Measurements from ENCODE around the gene ALDH9A1. TPM values are rescaled to one million over a fixed set of nuclear protein-coding genes. Genes with fewer than 3 reads are reported as not detected.
A peak's percentile ranks its signal among the peaks of the same experiment; 100 is the strongest.
"Not testable (repeated sequence)": the region's sequence is repeated elsewhere in the genome, so short reads cannot be mapped to it uniquely, and the experiment has no call there.

The ALDH9A1 gene
- polyA plus RNA-seq, result 10 to 100 TPM; 53.0 to 73.2 (median 60.3) TPM
- long read RNA-seq, donor 1, result 0 reads
- long read RNA-seq, donor 2, transcript ALDH9A1-201 (11 exons, 2,696 nt), result minor isoform, 9 of 19 reads
- long read RNA-seq, donor 2, transcript ALDH9A1-203 (2 exons, 559 nt), result major isoform, 10 of 19 reads
- long read RNA-seq, donor 2, partial matches to known transcripts, result 0 of 19 reads
- long read RNA-seq, donor 2, other reads (novel, unspliced or antisense), result 0 of 19 reads
- long read RNA-seq, donor 3, transcript ALDH9A1-203 (2 exons, 559 nt), result major isoform, 18 of 30 reads
- long read RNA-seq, donor 3, transcript ALDH9A1-201 (11 exons, 2,696 nt), result minor isoform, 12 of 30 reads
- long read RNA-seq, donor 3, partial matches to known transcripts, result 0 of 30 reads
- long read RNA-seq, donor 3, other reads (novel, unspliced or antisense), result 0 of 30 reads
- long read RNA-seq, donor 4, result 0 reads
- long read RNA-seq, donor 5, transcript ALDH9A1-203 (2 exons, 559 nt), result major isoform, 7 of 8 reads
- long read RNA-seq, donor 5, partial matches to known transcripts, result 0 of 8 reads
- long read RNA-seq, donor 5, other reads (novel, unspliced or antisense), result 0 of 8 reads
- long read RNA-seq, donor 6, transcript ALDH9A1-203 (2 exons, 559 nt), result major isoform, 29 of 41 reads
- long read RNA-seq, donor 6, transcript ALDH9A1-201 (11 exons, 2,696 nt), result minor isoform, 12 of 41 reads
- long read RNA-seq, donor 6, partial matches to known transcripts, result 0 of 41 reads
- long read RNA-seq, donor 6, other reads (novel, unspliced or antisense), result 0 of 41 reads
- long read RNA-seq, donor 7, result 0 reads
- long read RNA-seq, donor 8, partial matches to known transcripts, result 0 of 4 reads
- long read RNA-seq, donor 8, other reads (novel, unspliced or antisense), result 0 of 4 reads
- long read RNA-seq, donor 9, transcript ALDH9A1-203 (2 exons, 559 nt), result major isoform, 6 of 10 reads
- long read RNA-seq, donor 9, partial matches to known transcripts, result 0 of 10 reads
- long read RNA-seq, donor 9, other reads (novel, unspliced or antisense), result 0 of 10 reads
- long read RNA-seq, donor 10, transcript ALDH9A1-203 (2 exons, 559 nt), result major isoform, 47 of 77 reads
- long read RNA-seq, donor 10, transcript ALDH9A1-201 (11 exons, 2,696 nt), result minor isoform, 25 of 77 reads
- long read RNA-seq, donor 10, partial matches to known transcripts, result 5 of 77 reads
- long read RNA-seq, donor 10, other reads (novel, unspliced or antisense), result 0 of 77 reads

DNA sequence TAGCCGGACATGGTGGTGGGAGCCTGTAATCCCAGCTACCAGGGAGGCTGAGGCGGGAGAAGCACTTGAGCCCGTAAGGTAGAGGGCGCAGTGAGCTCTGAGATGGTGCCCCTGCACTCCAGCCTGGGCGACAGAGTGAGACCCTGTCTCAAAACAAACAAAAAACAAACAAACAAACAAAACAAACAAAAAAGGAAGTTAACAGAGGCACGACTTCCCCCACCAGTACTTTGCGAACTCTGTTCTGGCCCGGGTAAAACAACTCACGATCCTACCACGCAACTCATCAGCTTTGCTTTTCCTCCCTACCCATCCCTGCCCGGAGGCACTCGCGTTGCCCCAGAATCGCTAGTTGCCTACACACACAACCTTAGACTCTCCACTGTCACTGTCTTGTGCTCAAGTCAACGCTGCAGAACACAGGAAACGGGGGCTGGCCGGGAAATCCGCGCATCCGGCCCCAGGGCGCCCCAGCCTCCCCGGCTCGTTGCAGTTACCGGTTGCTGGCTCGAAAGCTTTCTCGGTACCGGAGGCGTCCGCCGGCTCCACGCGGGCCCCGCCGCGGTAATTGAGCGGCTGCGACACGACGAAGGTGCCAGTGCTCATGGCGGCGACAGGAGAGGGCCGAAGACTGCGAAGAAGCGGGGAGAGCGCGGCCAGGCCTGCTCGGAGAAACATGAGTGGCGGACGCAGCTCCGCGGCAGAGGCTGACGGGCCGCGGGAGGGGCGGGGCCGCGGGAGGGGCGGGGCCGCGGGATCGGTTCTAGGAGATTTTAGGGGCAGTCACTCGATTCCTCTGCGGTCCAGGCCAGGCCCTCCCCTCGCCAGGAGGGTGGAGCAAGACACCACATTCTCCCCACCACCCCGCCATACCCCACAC, at the start of gene ALDH9A1:
Gene ALDH9A1 (minus strand): TSS at position 682 of the 880 bp plus-strand sequence. CDS start 4 bp downstream, at position 678.
- peak within 1 kb of the TSS; percentile 88 to 99 (median 92) for H3K27ac ChIP-seq (ENCODE audit: low read depth in 1 of 3, low read length in 2 of 3)
- H3K27me3 ChIP-seq (ENCODE audit: control insufficient read depth in 3 of 3, insufficient read depth in 3 of 3, low read length in 3 of 3), result no peaks in the 10 kb centered on the region
- H3K36me3 ChIP-seq (ENCODE audit: control insufficient read depth in 3 of 3, insufficient read depth in 2 of 3, low read depth in 1 of 3, low read length in 3 of 3), result peaks cover 0 to 2% (median 2%) of the 10 kb centered on the region in 3 donors
- 0% methylated on average over 62 to 65 of the region's 65 CpGs for WGBS, 3 donors
- peak within 1 kb of the TSS; percentile 86 to 96 (median 86) for H3K4me3 ChIP-seq (ENCODE audit: low read depth in 1 of 3, low read length in 3 of 3)
- no peaks in the 10 kb centered on the region for H3K9me3 ChIP-seq (ENCODE audit: control insufficient read depth in 2 of 2, insufficient read depth in 1 of 2, low read depth in 1 of 2, low read length in 1 of 2)
- DNase-seq, result peak; percentile 72 to 89
- no peak for FAIRE-seq
- peaks cover 0 to 8% (median 0%) of the 10 kb centered on the region in 3 donors for H3K4me1 ChIP-seq (ENCODE audit: control insufficient read depth in 3 of 3, insufficient read depth in 2 of 3, low read depth in 1 of 3, low read length in 2 of 3)

DNA sequence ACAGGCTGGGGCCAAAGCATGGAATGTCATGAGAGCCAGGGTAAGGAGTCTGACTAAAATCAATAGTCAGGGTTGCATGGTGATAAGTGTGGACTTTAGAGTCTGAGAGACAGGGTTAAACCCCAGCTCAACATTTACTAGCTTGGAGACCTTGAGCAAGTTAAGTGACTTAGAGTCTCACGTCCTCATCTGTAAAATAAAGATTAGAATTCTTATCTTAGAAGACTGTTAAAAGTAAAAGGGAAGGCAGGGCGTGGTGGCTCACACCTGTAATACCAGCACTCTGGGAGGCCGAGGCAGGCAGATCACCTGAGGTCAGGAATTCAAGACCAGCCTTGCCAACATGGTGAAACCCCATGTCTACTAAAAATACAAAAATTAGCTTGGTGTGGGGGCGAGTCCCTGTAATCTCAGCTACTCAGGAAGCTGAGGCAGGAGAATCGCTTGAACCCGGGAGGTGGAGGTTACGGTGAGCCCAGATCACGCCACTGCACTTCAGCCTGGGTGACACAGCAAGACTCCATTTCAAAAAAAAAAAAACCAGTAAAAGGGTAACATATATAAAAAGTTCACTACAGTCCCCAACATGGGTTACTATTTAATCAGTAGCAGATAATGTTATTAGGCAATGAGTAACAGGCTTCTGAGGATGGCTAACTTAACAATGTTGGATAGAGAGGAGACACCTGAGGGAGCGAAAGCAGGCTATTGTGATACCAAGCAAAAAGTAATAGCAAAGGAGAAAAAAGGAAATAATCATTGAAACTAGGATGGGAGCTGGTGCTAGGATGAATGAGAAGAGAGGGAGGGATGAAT, 49.5 kb upstream of the ALDH9A1 start:
- DNase-seq (peak; percentile 78 to 96), FAIRE-seq (no peak)
- no peaks in the 10 kb centered on the region for H3K9me3 ChIP-seq (ENCODE audit: control insufficient read depth in 2 of 2, insufficient read depth in 1 of 2, low read depth in 1 of 2, low read length in 1 of 2)
- WGBS, 3 donors, result 46 to 79% (median 53%) methylated on average over 9 of the region's 9 CpGs
- H3K27me3 ChIP-seq (ENCODE audit: control insufficient read depth in 3 of 3, insufficient read depth in 3 of 3, low read length in 3 of 3), result no peaks in the 10 kb centered on the region
- H3K4me1 ChIP-seq (ENCODE audit: control insufficient read depth in 3 of 3, insufficient read depth in 2 of 3, low read depth in 1 of 3, low read length in 2 of 3), result peaks cover 0 to 2% (median 0%) of the 10 kb centered on the region in 3 donors
- peak overlapping the region; percentile 3 to 39 (median 31) for H3K27ac ChIP-seq (ENCODE audit: low read depth in 1 of 3, low read length in 2 of 3)
- H3K36me3 ChIP-seq (ENCODE audit: control insufficient read depth in 3 of 3, insufficient read depth in 2 of 3, low read depth in 1 of 3, low read length in 3 of 3), result peaks cover 0 to 36% (median 2%) of the 10 kb centered on the region in 3 donors
- H3K4me3 ChIP-seq (ENCODE audit: low read depth in 1 of 3, low read length in 3 of 3), result no peak overlapping the region

DNA sequence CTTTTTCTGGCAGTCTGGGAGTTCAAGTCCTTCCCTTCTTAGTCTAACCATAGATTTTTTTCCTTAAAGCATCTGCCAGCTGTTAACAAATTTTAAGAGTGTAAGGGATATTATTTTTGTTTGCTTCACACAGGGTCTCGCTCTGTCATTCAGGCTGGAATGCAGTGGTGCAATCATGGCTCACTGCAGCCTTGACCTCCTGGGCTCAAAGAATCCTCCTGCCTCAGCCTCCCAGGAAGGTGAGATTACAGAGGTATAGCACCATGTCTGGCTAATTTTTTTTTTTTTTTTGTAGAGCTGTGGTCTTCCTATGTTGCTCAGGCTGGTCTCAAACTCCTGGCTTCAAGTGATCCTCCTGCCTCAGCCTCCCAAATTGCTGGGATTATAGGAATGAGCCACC, 46.6 kb upstream of the ALDH9A1 start:
- H3K27ac ChIP-seq (ENCODE audit: low read depth in 1 of 3, low read length in 2 of 3); DNase-seq; FAIRE-seq; H3K4me1 ChIP-seq (ENCODE audit: control insufficient read depth in 3 of 3, insufficient read depth in 2 of 3, low read depth in 1 of 3, low read length in 2 of 3); H3K9me3 ChIP-seq (ENCODE audit: control insufficient read depth in 2 of 2, insufficient read depth in 1 of 2, low read depth in 1 of 2, low read length in 1 of 2); H3K4me3 ChIP-seq (ENCODE audit: low read depth in 1 of 3, low read length in 3 of 3); H3K27me3 ChIP-seq (ENCODE audit: control insufficient read depth in 3 of 3, insufficient read depth in 3 of 3, low read length in 3 of 3): not testable (repeated sequence)
- WGBS, 3 donors, result 96 to 100% (median 97%) methylated on average over 1 of the region's 1 CpG
- H3K36me3 ChIP-seq (ENCODE audit: control insufficient read depth in 3 of 3, insufficient read depth in 2 of 3, low read depth in 1 of 3, low read length in 3 of 3), result peaks cover 7 to 28% (median 17%) of the 10 kb centered on the region in 3 donors

DNA sequence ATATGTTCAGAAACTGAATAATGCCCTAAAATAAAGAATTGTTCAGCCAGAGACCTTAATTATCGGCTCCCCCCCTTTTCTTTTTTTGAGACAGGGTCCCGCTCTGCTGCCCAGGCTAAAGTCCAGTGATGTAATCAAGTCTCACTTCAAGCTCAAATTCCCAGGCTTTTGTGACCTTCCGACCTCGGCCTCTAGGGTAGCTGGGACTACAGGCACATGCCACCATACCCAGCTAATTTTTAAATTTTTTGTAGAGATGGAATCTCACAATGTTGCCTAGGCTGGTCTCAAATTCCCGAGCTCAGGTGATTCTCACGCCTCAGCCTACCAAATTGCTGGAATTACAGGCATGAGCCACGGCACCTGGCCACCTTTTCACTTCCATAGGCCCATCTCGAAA, 43.8 kb upstream of the ALDH9A1 start:
- H3K27ac ChIP-seq (ENCODE audit: low read depth in 1 of 3, low read length in 2 of 3), result no peak overlapping the region
- FAIRE-seq, result no peak
- peaks cover 7 to 36% (median 23%) of the 10 kb centered on the region in 3 donors for H3K36me3 ChIP-seq (ENCODE audit: control insufficient read depth in 3 of 3, insufficient read depth in 2 of 3, low read depth in 1 of 3, low read length in 3 of 3)
- WGBS, 3 donors, result 91 to 97% (median 94%) methylated on average over 8 of the region's 8 CpGs
- no peaks in the 10 kb centered on the region for H3K4me1 ChIP-seq (ENCODE audit: control insufficient read depth in 3 of 3, insufficient read depth in 2 of 3, low read depth in 1 of 3, low read length in 2 of 3)
- no peak overlapping the region for H3K4me3 ChIP-seq (ENCODE audit: low read depth in 1 of 3, low read length in 3 of 3)
- no peaks in the 10 kb centered on the region for H3K27me3 ChIP-seq (ENCODE audit: control insufficient read depth in 3 of 3, insufficient read depth in 3 of 3, low read length in 3 of 3)
- H3K9me3 ChIP-seq (ENCODE audit: control insufficient read depth in 2 of 2, insufficient read depth in 1 of 2, low read depth in 1 of 2, low read length in 1 of 2), result no peaks in the 10 kb centered on the region
- no peak for DNase-seq

DNA sequence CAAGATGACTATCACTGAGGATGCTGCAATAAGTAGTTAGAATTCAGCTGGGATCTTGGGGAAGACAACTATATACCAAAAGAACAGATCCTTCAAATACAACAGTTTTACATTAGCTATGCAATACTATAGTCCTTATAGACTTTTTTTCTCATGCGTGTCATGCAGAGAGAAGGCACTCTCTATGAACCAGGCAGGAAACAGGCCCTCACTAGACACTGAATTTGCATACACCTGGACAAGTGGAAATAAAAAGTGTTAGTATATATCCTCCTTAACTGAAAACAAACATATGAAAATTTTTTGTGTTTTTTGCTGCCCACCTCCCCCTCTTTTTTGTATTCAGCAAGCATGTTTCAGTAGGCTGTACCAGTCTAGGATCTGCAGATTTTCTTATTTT, 40.4 kb upstream of the ALDH9A1 start:
- 83 to 100% (median 97%) methylated on average over 1 of the region's 1 CpG for WGBS, 3 donors
- no peaks in the 10 kb centered on the region for H3K9me3 ChIP-seq (ENCODE audit: control insufficient read depth in 2 of 2, insufficient read depth in 1 of 2, low read depth in 1 of 2, low read length in 1 of 2)
- no peaks in the 10 kb centered on the region for H3K27me3 ChIP-seq (ENCODE audit: control insufficient read depth in 3 of 3, insufficient read depth in 3 of 3, low read length in 3 of 3)
- no peak overlapping the region for H3K4me3 ChIP-seq (ENCODE audit: low read depth in 1 of 3, low read length in 3 of 3)
- H3K27ac ChIP-seq (ENCODE audit: low read depth in 1 of 3, low read length in 2 of 3), result no peak overlapping the region
- FAIRE-seq (no peak), DNase-seq (no peak)
- peaks cover 11 to 31% (median 23%) of the 10 kb centered on the region in 3 donors for H3K36me3 ChIP-seq (ENCODE audit: control insufficient read depth in 3 of 3, insufficient read depth in 2 of 3, low read depth in 1 of 3, low read length in 3 of 3)
- no peaks in the 10 kb centered on the region for H3K4me1 ChIP-seq (ENCODE audit: control insufficient read depth in 3 of 3, insufficient read depth in 2 of 3, low read depth in 1 of 3, low read length in 2 of 3)

DNA sequence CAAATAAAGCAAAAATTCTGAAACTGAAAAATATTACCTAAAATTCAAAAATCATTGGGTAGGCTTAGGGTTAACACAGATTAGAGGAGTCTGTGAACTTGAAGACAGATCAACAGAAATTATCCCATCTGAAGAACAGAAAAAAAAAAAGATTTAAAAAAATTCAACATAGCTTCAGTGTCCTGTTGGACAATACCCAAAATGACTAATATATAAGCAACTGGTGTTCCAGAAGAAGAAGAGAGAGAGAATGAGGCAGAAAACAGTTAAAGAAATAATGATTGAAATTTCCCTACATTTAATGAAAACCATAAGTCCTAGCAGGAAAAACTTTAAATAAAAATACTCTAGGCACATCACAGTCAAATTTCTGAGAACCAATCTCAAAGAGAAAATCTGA, 38.8 kb upstream of the ALDH9A1 start:
- Histone ChIP-seq H3K27me3 (ENCODE audit: control insufficient read depth in 3 of 3, insufficient read depth in 3 of 3, low read length in 3 of 3) (no peaks in the 10 kb centered on the region), H3K27ac (ENCODE audit: low read depth in 1 of 3, low read length in 2 of 3) (no peak overlapping the region), H3K4me1 (ENCODE audit: control insufficient read depth in 3 of 3, insufficient read depth in 2 of 3, low read depth in 1 of 3, low read length in 2 of 3) (no peaks in the 10 kb centered on the region), H3K36me3 (ENCODE audit: control insufficient read depth in 3 of 3, insufficient read depth in 2 of 3, low read depth in 1 of 3, low read length in 3 of 3) (peaks cover 11 to 27% (median 15%) of the 10 kb centered on the region in 3 donors), H3K9me3 (ENCODE audit: control insufficient read depth in 2 of 2, insufficient read depth in 1 of 2, low read depth in 1 of 2, low read length in 1 of 2) (no peaks in the 10 kb centered on the region), H3K4me3 (ENCODE audit: low read depth in 1 of 3, low read length in 3 of 3) (no peak overlapping the region)
- FAIRE-seq, result no peak
- DNase-seq, result no peak

DNA sequence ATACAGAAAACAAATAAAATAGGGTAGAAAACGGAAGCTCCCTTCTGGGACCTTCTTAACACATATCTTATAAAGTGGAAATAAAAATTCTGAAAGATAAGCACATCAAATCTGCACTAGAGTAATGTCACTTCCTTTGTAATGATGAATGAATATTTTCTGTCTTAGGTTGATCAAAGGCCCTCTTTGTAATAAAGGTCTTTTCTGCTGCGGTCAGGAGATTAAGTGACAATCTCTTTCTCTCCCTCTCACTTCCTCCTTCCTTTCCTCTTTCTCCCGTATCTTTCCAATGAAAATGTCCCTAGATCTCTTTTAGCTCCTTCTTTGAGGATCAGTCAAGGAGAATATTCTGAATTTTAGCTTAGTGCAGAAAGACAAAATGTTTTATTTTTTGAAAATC, 36.5 kb upstream of the ALDH9A1 start:
- WGBS, 3 donors, result 86 to 95% (median 88%) methylated on average over 3 of the region's 3 CpGs

More for the DNA sequence above, 36.5 kb upstream of the ALDH9A1 start:
- Histone ChIP-seq H3K27me3 (ENCODE audit: control insufficient read depth in 3 of 3, insufficient read depth in 3 of 3, low read length in 3 of 3) (no peaks in the 10 kb centered on the region), H3K36me3 (ENCODE audit: control insufficient read depth in 3 of 3, insufficient read depth in 2 of 3, low read depth in 1 of 3, low read length in 3 of 3) (peaks cover 4 to 24% (median 11%) of the 10 kb centered on the region in 3 donors), H3K27ac (ENCODE audit: low read depth in 1 of 3, low read length in 2 of 3) (no peak overlapping the region), H3K4me3 (ENCODE audit: low read depth in 1 of 3, low read length in 3 of 3) (no peak overlapping the region), H3K4me1 (ENCODE audit: control insufficient read depth in 3 of 3, insufficient read depth in 2 of 3, low read depth in 1 of 3, low read length in 2 of 3) (no peaks in the 10 kb centered on the region), H3K9me3 (ENCODE audit: control insufficient read depth in 2 of 2, insufficient read depth in 1 of 2, low read depth in 1 of 2, low read length in 1 of 2) (no peaks in the 10 kb centered on the region)
- no peak for FAIRE-seq
- no peak for DNase-seq
